K562 (cell line): Measurements from ENCODE around the gene HAPLN2. TPM values are rescaled to one million over a fixed set of nuclear protein-coding genes. Genes with fewer than 3 reads are reported as not detected.
A peak's percentile ranks its signal among the peaks of the same experiment; 100 is the strongest.

Source experiments
- ATAC-seq: fragments of 200-7000 bp; cut with Tn5 transposase; 3 replicates; pipeline ENCODE4 v1.9.1; 2020; ENCODE audit warnings: moderate library complexity
- BruUV-seq: library from RNA; stranded (reverse); fragments of 400-500 nt; replicated peaks from 2 replicates; lab custom pipeline; 2021; lab: Mats Ljungman, UMichigan
- CTCF ChIA-PET: fragments of 300-600 bp; formaldehyde crosslinking; extraction: SDS; loops from one replicate; lab custom pipeline; 2021; ENCODE audit warnings: low intra/inter-chr PET ratio; lab: Yijun Ruan, JAX
- POLR2A ChIA-PET: fragments of 300-600, 350-650 bp; sonication (Branson Sonifier 250); formaldehyde crosslinking; extraction: SDS; loops from one replicate; lab custom pipeline; 2021; ENCODE audit warnings: antibody characterized with exemption, inconsistent platforms; lab: Yijun Ruan, JAX
- DNase-seq, 4 experiments: peaks; one replicate each; pipeline versions ENCODE4 v3.0.0 to v3.0.0-alpha.2; 2011 to 2018; ENCODE audit warnings: low spot score in 3 of 4, mixed read lengths in 3 of 4; ENCODE audit errors: extremely low read depth in 1 of 4
- FAIRE-seq: peaks from 2 replicates; lab custom pipeline; 2011; peaks lifted over from hg19 to GRCh38; lab: Jason Lieb, UNC
- H2AFZ ChIP-seq: 2 replicates; pipeline ENCODE4 v1.6.0; 2011; ENCODE audit warnings: low read depth, low read length, control low read depth, inconsistent platforms
- H3K27ac ChIP-seq: fragments of 200-600 bp; 3 replicates; pipeline ENCODE4 v1.8.0; 2011; ENCODE audit warnings: low read depth, mild to moderate bottlenecking, control low read depth, inconsistent platforms, low read length, moderate library complexity, mixed read lengths; ENCODE audit errors: extremely low read depth
- H3K27me3 ChIP-seq, 2 experiments: fragments of 300-600 bp in 1 of 2; 2 replicates in 1 of 2; 3 replicates in 1 of 2; pipeline versions ENCODE4 v1.6.0 to v1.8.0; 2011; ENCODE audit warnings: inconsistent platforms in 2 of 2, low read length in 2 of 2, mild to moderate bottlenecking in 1 of 2, mixed read lengths in 1 of 2, moderate library complexity in 1 of 2; ENCODE audit not compliant: control insufficient read depth in 2 of 2, insufficient read depth in 2 of 2
- H3K36me3 ChIP-seq: fragments of 300-600 bp; 3 replicates; pipeline ENCODE4 v1.8.0; 2011; ENCODE audit warnings: mild to moderate bottlenecking, low read length, inconsistent platforms; ENCODE audit not compliant: control insufficient read depth, insufficient read depth
- H3K4me1 ChIP-seq, 2 experiments: fragments of 200-600 bp in 1 of 2; replicated peaks in 1 of 2; 2 replicates in 1 of 2; 3 replicates in 1 of 2; pipeline versions ENCODE4 v1.5.1 to v1.8.0; 2011; ENCODE audit warnings: inconsistent platforms in 2 of 2, low read length in 2 of 2, mild to moderate bottlenecking in 1 of 2, mixed read lengths in 1 of 2, moderate library complexity in 1 of 2; ENCODE audit not compliant: control insufficient read depth in 2 of 2, insufficient read depth in 2 of 2
- H3K4me2 ChIP-seq: 2 replicates; pipeline ENCODE4 v1.6.1; 2011; ENCODE audit warnings: low read length, control low read depth, inconsistent platforms, mixed read lengths; ENCODE audit not compliant: insufficient read depth
- H3K4me3 ChIP-seq: fragments of 200-600 bp; sonication (generic), shearing (Covaris generic); 2 replicates; pipeline ENCODE4 v1.5.1; 2016; ENCODE audit warnings: control low read depth, inconsistent platforms
- H3K79me2 ChIP-seq: fragments of 200-600 bp; 3 replicates; pipeline ENCODE4 v1.8.0; 2011; ENCODE audit warnings: low read length, inconsistent platforms; ENCODE audit not compliant: control insufficient read depth, insufficient read depth
- H3K9ac ChIP-seq, 2 experiments: 2 replicates each; pipeline versions ENCODE4 v1.6.0 to v1.6.1; 2011; ENCODE audit warnings: low read depth in 2 of 2, low read length in 2 of 2, control low read depth in 1 of 2, inconsistent platforms in 1 of 2, mild to moderate bottlenecking in 1 of 2, mixed read lengths in 1 of 2; ENCODE audit not compliant: insufficient read depth in 1 of 2
- H3K9me1 ChIP-seq: one replicate; pipeline ENCODE4 v1.6.0; 2011; ENCODE audit warnings: inconsistent platforms, mild to moderate bottlenecking, low read length, moderate library complexity; ENCODE audit not compliant: control insufficient read depth, insufficient read depth
- H3K9me3 ChIP-seq: replicated peaks from 2 replicates; pipeline ENCODE4 v1.5.1; 2011; ENCODE audit warnings: low read depth, low read length, inconsistent platforms; ENCODE audit not compliant: control insufficient read depth, insufficient read depth
- H4K20me1 ChIP-seq: replicated peaks from 2 replicates; pipeline ENCODE4 v1.6.1; 2011; ENCODE audit warnings: low read length, inconsistent platforms, mixed read lengths; ENCODE audit not compliant: control insufficient read depth, insufficient read depth
- CBFA2T3 ChIP-seq: fragments of 450-650 bp; IDR thresholded peaks from 2 replicates; pipeline ENCODE4 v1.6.1; 2017
- CGGBP1 ChIP-seq: fragments of 250-450 bp; sonication (Bioruptor Pico); IDR thresholded peaks from 2 replicates; pipeline ENCODE4 v1.9.0; 2021; ENCODE audit warnings: mild to moderate bottlenecking
- E2F1 ChIP-seq: sonication (generic); formaldehyde crosslinking; IDR thresholded peaks from 2 replicates; pipeline ENCODE4 v1.8.1; 2023; ENCODE audit warnings: mild to moderate bottlenecking, missing genetic modification reagents, moderate library complexity
- ZBTB7A ChIP-seq: IDR thresholded peaks from 2 replicates; pipeline ENCODE4 v1.6.1; 2011; ENCODE audit warnings: low read depth, mild to moderate bottlenecking, low read length, moderate library complexity, borderline replicate concordance; ENCODE audit not compliant: control insufficient read depth
- ZFP36 ChIP-seq: fragments of 150-350 bp; IDR thresholded peaks from 2 replicates; pipeline ENCODE4 v1.6.1; 2018; ENCODE audit warnings: low read length, low read depth; ENCODE audit not compliant: partially characterized antibody
- WGBS: fragments of 100-300 bp; shearing (Covaris generic); methylation state at CpG from one replicate; pipeline ENCODE4 v1.1.6; 2016; ENCODE audit warnings: low coverage, mixed read lengths; ENCODE audit not compliant: insufficient coverage; ENCODE audit errors: missing lambda C conversion rate; 5-methylcytosine and 5-hydroxymethylcytosine counted together
- in situ Hi-C: fragments of 300-500 bp; cut with MboI; formaldehyde crosslinking; loops from 4 replicates; pipeline ENCODE4 v1.15.0; 2018; ENCODE audit warnings: inconsistent platforms, mixed read lengths
- intact Hi-C: fragments of 100-400 bp; cut with micrococcal nuclease; formaldehyde crosslinking; loops from 2 replicates; pipeline ENCODE4 v1.14.2; 2022
- polyA plus RNA-seq, 8 experiments: library from polyadenylated mRNA; depleted of rRNA in 4 of 8; stranded (reverse) in 5 of 8; unstranded in 3 of 8; fragments of >200 nt; fragmentation: Nextera tagmentation in 2 of 8; fragmentation: Illumina TruSeq in 1 of 8; extraction: Ambion mirVana in 2 of 8; extraction: Trizol in 1 of 8; gene quantifications; 2 replicates each; pipeline versions ENCODE4 v1.2.1 to v1.2.3, GENCODE V29; 2011 to 2014; ENCODE audit warnings: inconsistent platforms in 1 of 8, missing spikeins in 1 of 8
- total RNA-seq, 7 experiments: library from RNA; depleted of rRNA in 6 of 7; stranded (reverse); fragments of >200 nt in 6 of 7; fragmentation: Illumina TruSeq in 2 of 7; extraction: Trizol in 2 of 7; gene quantifications; 2 replicates each; pipeline versions ENCODE4 v1.2.1 to v1.2.3, GENCODE V29; 2011 to 2021; ENCODE audit warnings: low replicate concordance in 1 of 7

The HAPLN2 gene
- total and polyA plus RNA-seq, 9 of the 15 experiments (the other 6 are each of a cell fraction or from before 2014, with no cell fraction given) = 0.14 to 5.2 (median 3.8) TPM; not detected in 4

- Histone ChIP-seq H3K9me1 (no peaks in the 10 kb centered on the region), H3K79me2 (no peaks in the 10 kb centered on the region), H3K4me2 (no peak overlapping the region), H3K4me1 (peaks cover 17 to 73% of the 10 kb centered on the region in 2 experiments; a peak in 4 of 5 replicates), H4K20me1 (no peaks in the 10 kb centered on the region), H3K9me3 (no peaks in the 10 kb centered on the region), H3K4me3 (no peak overlapping the region), H3K9ac (peak overlapping the region in 1 of 2 experiments; percentile 87; a peak in 2 of 4 replicates), H3K27ac (no peak overlapping the region), H2AFZ (no peak overlapping the region), H3K27me3 (no peaks in the 10 kb centered on the region), H3K36me3 (no peaks in the 10 kb centered on the region)
- WGBS = 67% methylated on average over 6 of the region's 6 CpGs
- intact Hi-C loops = no loop called here
- TF ChIP-seq CGGBP1 = no peak
- TF ChIP-seq ZFP36 = peak; percentile 46
- FAIRE-seq (no peak), ATAC-seq (no peak), DNase-seq (no peak)
- in situ Hi-C loops = no loop called here
- ChIA-PET POLR2A (interaction anchor here (0.6 to 2.9 kb wide), 2 partner anchors 9 to 290 kb away, joined by 3 to 18 read pairs; no protein-coding TSS in a partner anchor), CTCF (no interaction called here)
- no TSS peak for BruUV-seq
Measured at GRCh38 chr1:156670359-156670758, 51.1 kb downstream of the HAPLN2 start.

- Histone ChIP-seq H3K9ac (peak overlapping the region in 1 of 2 experiments; percentile 87; a peak in 2 of 4 replicates), H4K20me1 (no peaks in the 10 kb centered on the region), H3K4me2 (no peak overlapping the region), H3K27me3 (no peaks in the 10 kb centered on the region), H3K9me3 (no peaks in the 10 kb centered on the region), H2AFZ (no peak overlapping the region), H3K9me1 (no peaks in the 10 kb centered on the region), H3K79me2 (no peaks in the 10 kb centered on the region), H3K4me1 (peaks cover 13 to 73% of the 10 kb centered on the region in 2 experiments; a peak in 4 of 5 replicates), H3K27ac (no peak overlapping the region), H3K4me3 (no peak overlapping the region), H3K36me3 (no peaks in the 10 kb centered on the region)
- 26% methylated on average over 3 of the region's 4 CpGs for WGBS
- ChIA-PET POLR2A (interaction anchor here (0.6 to 2.9 kb wide), 2 partner anchors 9 to 289 kb away, joined by 3 to 18 read pairs; no protein-coding TSS in a partner anchor), CTCF (no interaction called here)
- DNase-seq = peak in 2 of 4 experiments; percentile 42 to 57
- no peak for ATAC-seq
- in situ Hi-C loops = no loop called here
- no TSS peak for BruUV-seq
- no peak for FAIRE-seq
- intact Hi-C loops = no loop called here
- peak; percentile 48; the same call in 1 of the 2 replicates for TF ChIP-seq ZBTB7A
- TF ChIP-seq E2F1 = no peak
- TF ChIP-seq CBFA2T3 = peak; percentile 40; the same call in 1 of the 2 replicates
Measured at GRCh38 chr1:156670791-156671190, 51.6 kb downstream of the HAPLN2 start.
